Breast epithelium (tissue), 3 donors: ENCODE measurements around the gene GPC6.

Source experiments
- CTCF ChIP-seq, 3 donors: fragments of 450-650 bp; IDR thresholded peaks; one replicate each; pipeline ENCODE4 v1.5.1; 2016 to 2017; ENCODE audit warnings: antibody characterized with exemption in 3 of 3, mild to moderate bottlenecking in 3 of 3, moderate library complexity in 3 of 3
- POLR2A ChIP-seq: fragments of 450-650 bp; IDR thresholded peaks from one replicate; pipeline ENCODE4 v1.6.1; 2016; ENCODE audit warnings: antibody characterized with exemption, mild to moderate bottlenecking, moderate library complexity
- POLR2AphosphoS5 ChIP-seq, 3 donors: sonication (generic); formaldehyde crosslinking; IDR thresholded peaks; one replicate each; pipeline ENCODE4 v1.6.1; 2017; ENCODE audit warnings: antibody characterized with exemption in 3 of 3

GRCh38 chr13:94009701-94010100 is 783.1 kb downstream of the GPC6 start:
- TF ChIP-seq CTCF (IDR thresholded peaks at IDR 0.05) (no peak), POLR2A (no peak), POLR2AphosphoS5 (IDR thresholded peaks at IDR 0.05) (no peak)
